HUDEP-2 (cell line): ENCODE measurements around the gene HSD3B2.

Experiments used
- DNase-seq, 76 experiments: peaks; one replicate each; lab custom pipeline; 2025; ENCODE audit not compliant: unreplicated experiment in 76 of 76; lab: John Stamatoyannopoulos, UW

HSD3B2 gene

DNA sequence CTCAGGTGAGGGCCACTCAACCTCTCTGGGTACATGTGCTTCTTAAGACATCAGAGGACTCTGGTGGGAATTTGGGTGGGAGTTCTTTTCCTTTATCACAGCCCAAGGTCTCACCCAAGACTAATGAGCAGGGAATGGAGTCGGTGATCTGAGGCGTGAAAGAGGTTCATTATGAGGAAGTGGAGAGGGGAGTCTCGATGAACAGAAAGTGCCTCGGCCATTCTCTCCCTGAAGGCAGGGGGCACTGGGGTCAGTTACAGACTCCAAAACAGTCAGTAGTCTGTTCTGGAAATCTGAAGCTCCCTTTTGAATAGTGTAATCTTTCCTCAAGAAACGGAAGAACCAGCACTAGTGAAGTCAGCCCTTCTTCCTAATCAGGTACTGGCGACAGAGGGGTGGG is 36.2 kb downstream of the HSD3B2 start:
- no peak for DNase-seq

DNA sequence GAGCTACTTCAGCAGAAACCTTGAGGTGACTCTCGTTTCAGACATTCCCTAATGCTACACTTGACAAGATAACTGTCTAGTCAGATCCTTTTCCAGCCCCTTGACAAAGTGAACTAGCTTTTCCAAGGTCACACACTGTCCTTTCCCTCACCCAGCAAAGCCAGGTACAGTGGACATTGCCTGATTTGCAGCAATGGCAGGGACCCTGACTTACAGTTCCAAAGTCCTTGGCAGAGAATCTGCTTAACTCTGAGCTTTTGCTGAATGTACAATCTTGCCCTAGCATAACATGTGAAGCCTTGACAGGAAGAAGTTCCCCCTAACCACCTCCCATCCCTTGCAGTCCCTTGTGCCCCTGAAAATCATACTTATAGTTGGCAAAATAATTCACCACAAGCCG is 37.1 kb downstream of the HSD3B2 start:
- DNase-seq = no peak

DNA sequence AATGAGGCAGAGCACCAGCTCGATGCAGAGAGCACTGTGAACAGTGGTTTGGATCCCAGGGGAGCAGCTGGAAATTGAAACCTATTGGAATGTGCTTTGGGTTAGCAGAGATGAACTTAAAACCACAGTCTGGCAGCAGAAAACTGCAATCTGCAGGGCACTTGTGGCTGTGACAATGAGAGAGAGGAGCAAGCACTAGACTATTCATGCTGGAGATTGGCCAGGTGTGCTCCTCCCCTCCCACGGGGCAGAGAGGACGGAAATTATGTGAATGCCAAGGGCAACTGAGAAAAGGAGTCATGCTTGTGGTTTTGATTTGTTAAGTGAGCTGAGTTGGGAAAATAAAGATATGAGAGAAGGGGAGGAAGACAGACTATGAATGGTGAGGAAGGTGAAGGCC is 38.1 kb downstream of the HSD3B2 start:
- DNase-seq = no peak

DNA sequence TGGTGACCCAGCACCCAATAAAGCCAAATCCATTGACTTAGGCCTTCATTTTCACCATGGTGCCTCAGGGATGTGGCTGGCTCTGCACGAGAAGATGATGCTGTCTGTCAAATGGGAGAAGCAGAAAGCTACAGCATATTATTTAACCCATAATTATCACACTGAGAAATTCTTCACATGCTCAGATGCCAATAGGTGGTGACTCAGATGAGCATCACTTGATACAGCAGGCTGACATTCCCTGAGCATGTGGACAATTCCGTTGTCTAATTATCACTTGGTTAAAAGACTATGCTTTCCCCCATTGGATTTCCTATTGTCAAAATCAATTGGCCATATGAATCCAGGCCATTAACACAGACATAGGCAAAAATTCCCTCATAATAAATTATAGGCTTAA is 48.0 kb downstream of the HSD3B2 start:
- DNase-seq = no peak

DNA sequence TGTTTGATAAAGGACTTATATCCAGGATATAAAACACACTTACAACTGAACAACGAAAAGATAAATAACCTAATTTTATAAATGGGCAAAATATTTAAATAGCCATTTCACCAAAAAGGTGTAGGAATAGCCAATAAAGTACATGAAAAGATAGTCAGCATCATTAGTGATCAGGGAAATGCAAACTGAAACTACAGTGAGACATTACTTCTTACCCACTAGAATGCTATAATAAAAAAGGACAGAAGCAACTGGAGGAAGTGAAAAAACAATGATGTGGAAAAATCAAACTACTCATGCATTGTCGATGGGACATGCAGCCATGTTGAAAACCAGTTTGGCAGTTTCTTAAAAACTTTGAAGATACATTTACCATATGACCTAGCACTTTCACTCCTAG is 48.6 kb downstream of the HSD3B2 start:
- no peak for DNase-seq

DNA sequence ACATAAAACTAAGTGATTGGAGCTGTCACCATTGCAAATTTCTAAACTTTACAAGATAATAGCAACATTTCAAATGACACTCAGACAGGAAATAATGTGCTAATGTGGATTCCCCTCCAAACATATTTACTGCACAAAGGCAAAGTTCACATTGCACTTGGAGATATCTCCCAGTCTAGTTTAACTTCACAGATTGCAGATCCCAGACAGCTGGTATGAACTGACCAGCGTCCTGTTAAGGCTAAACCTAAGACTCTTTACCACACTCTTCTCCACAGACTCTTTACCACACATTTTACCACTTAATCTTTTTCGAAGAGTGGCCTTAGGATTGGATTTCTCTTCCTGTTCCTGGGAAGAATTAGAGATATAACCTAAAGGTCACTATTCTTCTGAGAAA is 51.5 kb downstream of the HSD3B2 start:
- no peak for DNase-seq

DNA sequence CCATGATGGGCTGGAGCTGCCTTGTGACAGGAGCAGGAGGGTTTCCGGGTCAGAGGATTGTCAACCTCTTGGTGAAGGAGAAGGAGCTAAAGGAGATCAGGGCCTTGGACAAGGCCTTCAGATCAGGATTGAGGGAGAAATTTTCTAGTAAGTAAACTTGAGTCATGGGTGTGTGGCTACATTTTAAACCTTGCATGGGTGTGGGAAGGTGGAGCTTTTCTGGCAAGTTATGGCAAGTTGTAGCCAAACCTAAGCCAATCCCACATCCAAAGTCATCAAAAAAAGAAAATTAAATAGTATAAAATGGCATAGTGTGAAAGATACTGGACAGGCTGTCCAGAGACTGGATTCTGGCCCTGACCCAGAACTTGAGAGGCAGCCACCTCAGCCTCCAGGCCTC is 52.3 kb downstream of the HSD3B2 start:
- no peak for DNase-seq

DNA sequence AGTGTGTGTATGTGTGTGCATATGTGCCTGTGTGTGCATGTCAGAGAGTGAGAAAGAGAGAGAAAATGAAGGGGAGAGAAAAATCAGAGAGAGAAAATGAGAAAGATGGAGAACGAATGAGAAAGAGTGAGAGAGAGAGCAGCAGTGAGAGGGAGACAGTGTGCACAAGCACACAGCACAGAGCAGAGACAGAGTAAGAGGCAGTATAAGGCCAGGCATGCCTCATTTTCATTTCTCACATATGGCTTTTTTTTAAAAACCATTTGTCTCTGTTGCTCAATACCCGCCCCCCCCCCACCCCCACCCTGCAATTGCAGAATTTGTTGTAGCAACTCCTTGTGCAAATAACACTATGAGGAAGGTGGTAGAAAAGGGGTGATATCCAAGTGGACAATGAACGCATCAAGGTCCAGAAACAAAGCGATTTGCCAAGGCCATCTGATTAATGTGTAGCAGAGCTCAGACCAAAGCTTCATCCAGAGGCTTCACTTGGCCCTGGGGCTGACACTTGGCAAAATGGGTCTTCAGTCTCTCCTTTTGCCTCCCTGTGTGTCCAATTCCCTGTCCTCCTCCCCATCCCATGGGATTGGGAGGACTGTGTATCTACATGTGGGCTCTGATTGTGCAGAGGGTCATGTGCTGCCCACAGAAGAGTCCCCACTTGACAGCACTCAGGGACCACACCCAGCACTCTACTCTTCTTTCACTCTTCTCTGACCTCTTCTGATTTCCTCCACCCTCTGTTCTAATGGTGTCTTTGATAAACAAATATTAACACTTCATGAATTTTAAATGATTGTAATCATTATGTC is 53.1 kb downstream of the HSD3B2 start:
- no peak for DNase-seq

DNA sequence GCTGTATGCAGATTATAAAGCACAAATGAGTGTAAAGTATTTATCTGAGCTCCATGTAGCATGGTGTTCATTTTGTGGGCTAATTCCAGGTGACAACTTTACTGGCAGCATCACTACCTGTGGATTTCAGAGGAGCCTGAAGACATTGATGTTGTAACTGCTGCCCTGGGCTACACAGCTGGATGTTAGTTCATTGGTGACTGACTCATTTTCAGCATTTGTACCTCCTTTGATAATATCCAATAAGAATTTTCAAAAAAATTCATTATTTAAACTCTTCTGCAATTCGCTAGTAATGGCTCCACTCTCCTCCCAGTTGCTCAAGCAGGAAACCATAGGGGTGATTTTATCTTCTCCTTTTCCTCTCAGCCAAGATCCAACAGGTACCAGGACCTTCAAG is 54.8 kb downstream of the HSD3B2 start:
- no peak for DNase-seq

DNA sequence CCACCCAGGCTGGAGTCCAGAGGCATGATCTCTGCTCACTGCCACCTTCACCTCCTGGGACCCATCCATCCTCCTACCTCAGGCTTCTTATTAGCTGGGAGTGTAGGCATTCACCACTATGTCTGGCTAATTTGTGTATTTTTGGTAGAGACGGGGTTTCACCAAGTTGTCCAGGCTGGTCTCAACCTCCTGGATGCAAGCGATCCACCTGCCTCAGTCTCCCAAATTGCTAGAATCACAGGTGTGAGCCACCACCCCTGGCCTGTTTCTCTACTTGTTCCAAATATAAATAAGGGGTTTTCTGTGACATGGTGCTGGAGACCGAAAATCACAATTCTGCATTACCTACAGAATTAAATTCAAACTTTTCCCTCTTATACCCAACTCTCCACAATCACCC is 55.4 kb downstream of the HSD3B2 start:
- DNase-seq = no peak

DNA sequence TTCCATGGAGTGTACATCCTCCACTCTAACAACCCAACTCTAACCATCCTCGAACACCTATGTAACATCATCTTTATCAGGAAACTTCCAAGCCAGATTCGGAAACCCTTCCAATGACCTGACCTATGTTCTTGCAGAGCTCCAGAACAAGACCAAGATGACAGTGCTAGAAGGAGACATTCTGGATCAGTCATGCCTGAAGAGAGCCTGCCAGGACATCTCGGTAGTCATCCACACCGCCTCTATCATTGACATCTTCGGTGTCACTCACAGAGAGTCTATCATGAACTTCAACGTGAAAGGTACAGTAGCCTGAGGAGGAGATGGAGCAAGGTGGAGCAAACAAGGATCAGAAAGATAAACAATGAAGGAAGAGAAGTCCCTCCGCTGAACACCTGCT is 56.0 kb downstream of the HSD3B2 start:
- DNase-seq = no peak

DNA sequence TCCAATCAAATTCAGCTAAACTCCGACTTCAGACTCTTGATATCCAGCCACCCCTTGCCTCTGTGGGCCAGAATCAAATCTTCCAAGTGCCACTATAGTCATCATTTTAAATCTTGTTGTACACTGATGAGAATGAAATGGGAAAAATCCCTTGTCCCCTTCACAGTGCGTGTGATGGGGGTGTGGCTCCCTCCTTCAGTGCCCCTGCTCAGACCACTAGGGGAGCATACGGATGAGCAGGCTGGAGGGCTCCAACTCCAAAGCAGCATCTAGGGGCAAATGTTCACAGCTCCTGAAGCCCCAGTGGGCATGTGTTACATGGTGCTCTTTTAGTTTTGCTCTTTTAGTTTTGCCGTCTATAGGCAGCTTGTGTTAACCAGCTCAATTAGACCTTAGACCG is 56.6 kb downstream of the HSD3B2 start:
- no peak for DNase-seq

DNA sequence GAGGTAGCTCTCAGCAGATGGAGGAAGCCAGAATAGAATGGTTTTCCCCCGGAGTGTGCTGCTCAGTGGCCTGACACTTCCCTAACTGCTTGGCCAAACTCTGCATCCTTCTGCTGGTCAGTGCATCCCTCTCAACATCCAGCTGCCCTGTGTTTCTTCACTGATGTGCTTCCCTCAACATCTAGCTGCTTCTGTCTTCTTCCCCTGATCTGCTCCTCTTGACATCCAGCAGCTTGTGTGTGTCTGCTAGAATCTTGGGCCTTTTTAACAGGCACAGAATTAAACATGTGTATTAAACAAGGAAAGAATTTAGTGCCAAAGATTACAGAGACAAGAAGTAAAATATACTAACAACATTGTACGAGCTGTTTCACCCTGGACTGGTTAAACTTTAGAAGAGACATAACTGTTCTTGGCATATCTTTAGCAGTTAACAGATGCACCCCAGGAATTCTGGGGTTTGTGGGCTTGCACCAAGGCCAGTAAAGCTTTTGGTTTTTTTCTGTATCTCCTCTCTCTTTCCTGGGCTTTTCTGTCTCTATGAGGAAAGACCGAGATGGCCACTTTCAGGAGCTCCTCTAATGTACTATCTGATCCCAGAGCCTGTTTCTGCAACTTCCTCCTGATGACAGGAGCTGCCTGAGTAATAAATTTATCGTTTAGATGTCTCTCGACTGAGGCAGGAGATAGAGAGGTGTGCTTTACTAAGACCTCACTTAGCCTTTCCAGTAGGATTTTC is 57.3 kb downstream of the HSD3B2 start:
- DNase-seq = no peak
